ENCODE measurements around the gene STK36. TPM values are rescaled to one million over a fixed set of nuclear protein-coding genes. Genes with fewer than 3 reads are reported as not detected.

Gene STK36
- polyA plus RNA-seq, 2 of the 4 experiments (the other 2 are of a cell fraction): 20.6 to 29.9 TPM

GRCh38 chr2:218745160-218745558 lies 73.3 kb downstream of the STK36 start:
- H3K9me3 ChIP-seq: no peaks in the 10 kb centered on the region
- ChIA-PET POLR2A (no interaction called here), CTCF (interaction anchor here (0.9 to 2.9 kb wide), 5 partner anchors 13 to 103 kb away, joined by 3 to 10 read pairs (median 5); no protein-coding TSS in a partner anchor)
- no peak overlapping the region for H3K4me2 ChIP-seq
- ATAC-seq: peak in 1 of 2 experiments; percentile 36; a peak in 2 of 6 replicates
- no peak overlapping the region for H3K4me3 ChIP-seq
- no peak for TF ChIP-seq EHMT2 (IDR thresholded peaks at IDR 0.05; ENCODE audit: low read depth)
- TF ChIP-seq SMC3 (IDR thresholded peaks at IDR 0.05): no peak
- no peak for TF ChIP-seq CHD4 (IDR thresholded peaks at IDR 0.05; ENCODE audit: borderline replicate concordance)
- TF ChIP-seq CHD2 (IDR thresholded peaks at IDR 0.05; ENCODE audit: low read length, partially characterized antibody): no peak
- FAIRE-seq: no peak
- 77% methylated on average over 5 of the region's 5 CpGs for WGBS (ENCODE audit: missing lambda C conversion rate)
- H3K27ac ChIP-seq: peak overlapping the region in 1 of 2 experiments; percentile 68; a peak in 3 of 6 replicates
- peak in 1 of 2 experiments; percentile 52 for DNase-seq (ENCODE audit: low read depth in 1 of 2, low spot score in 1 of 2)
- H3K4me1 ChIP-seq: peaks cover 5% of the 10 kb centered on the region; the same call in 1 of the 3 replicates

- TF ChIP-seq HOXB5 (CRISPR knock-in tag; IDR thresholded peaks at IDR 0.05) (no peak), JUN (IDR thresholded peaks at IDR 0.05) (no peak), PHF8 (IDR thresholded peaks at IDR 0.05; ENCODE audit: borderline replicate concordance, low read depth) (no peak), RAD21 (conservative IDR thresholded peaks at IDR 0.05 in 1 of 2, IDR thresholded peaks at IDR 0.05 in 1 of 2) (no peak), MAZ (IDR thresholded peaks at IDR 0.05; ENCODE audit: borderline replicate concordance, low read depth, low read length) (no peak), NFE2L2 (conservative IDR thresholded peaks at IDR 0.05; ENCODE audit: low read length) (no peak), NR3C1 (IDR thresholded peaks at IDR 0.05) (no peak), ZC3H11A (IDR thresholded peaks at IDR 0.05) (no peak), FOSL2 (IDR thresholded peaks at IDR 0.05) (no peak), FOSL2 (CRISPR knock-in tag; IDR thresholded peaks at IDR 0.05) (no peak), ZFP36 (IDR thresholded peaks at IDR 0.05; ENCODE audit: borderline replicate concordance, partially characterized antibody) (no peak), CEBPB (IDR thresholded peaks at IDR 0.05) (no peak)
- TF ChIP-seq, protein P1, sequence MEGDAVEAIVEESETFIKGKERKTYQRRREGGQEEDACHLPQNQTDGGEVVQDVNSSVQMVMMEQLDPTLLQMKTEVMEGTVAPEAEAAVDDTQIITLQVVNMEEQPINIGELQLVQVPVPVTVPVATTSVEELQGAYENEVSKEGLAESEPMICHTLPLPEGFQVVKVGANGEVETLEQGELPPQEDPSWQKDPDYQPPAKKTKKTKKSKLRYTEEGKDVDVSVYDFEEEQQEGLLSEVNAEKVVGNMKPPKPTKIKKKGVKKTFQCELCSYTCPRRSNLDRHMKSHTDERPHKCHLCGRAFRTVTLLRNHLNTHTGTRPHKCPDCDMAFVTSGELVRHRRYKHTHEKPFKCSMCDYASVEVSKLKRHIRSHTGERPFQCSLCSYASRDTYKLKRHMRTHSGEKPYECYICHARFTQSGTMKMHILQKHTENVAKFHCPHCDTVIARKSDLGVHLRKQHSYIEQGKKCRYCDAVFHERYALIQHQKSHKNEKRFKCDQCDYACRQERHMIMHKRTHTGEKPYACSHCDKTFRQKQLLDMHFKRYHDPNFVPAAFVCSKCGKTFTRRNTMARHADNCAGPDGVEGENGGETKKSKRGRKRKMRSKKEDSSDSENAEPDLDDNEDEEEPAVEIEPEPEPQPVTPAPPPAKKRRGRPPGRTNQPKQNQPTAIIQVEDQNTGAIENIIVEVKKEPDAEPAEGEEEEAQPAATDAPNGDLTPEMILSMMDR (IDR thresholded peaks at IDR 0.05): no peak
- TF ChIP-seq, protein P2, sequence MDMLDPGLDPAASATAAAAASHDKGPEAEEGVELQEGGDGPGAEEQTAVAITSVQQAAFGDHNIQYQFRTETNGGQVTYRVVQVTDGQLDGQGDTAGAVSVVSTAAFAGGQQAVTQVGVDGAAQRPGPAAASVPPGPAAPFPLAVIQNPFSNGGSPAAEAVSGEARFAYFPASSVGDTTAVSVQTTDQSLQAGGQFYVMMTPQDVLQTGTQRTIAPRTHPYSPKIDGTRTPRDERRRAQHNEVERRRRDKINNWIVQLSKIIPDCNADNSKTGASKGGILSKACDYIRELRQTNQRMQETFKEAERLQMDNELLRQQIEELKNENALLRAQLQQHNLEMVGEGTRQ (IDR thresholded peaks at IDR 0.05): no peak
- ChIA-PET POLR2A (no interaction called here), CTCF (interaction anchor here (0.7 to 2.5 kb wide), 6 partner anchors 9 to 102 kb away, joined by 3 to 10 read pairs (median 4); no protein-coding TSS in a partner anchor)
- FAIRE-seq: no peak
- 97% methylated on average over 9 of the region's 10 CpGs for WGBS (ENCODE audit: missing lambda C conversion rate)
- H3K4me2 ChIP-seq: no peak overlapping the region
- no peaks in the 10 kb centered on the region for H3K9me3 ChIP-seq
- ATAC-seq: peak in 1 of 2 experiments; percentile 43; a peak in 3 of 6 replicates
- peaks cover 5% of the 10 kb centered on the region; the same call in 1 of the 3 replicates for H3K4me1 ChIP-seq
- no peak overlapping the region for H3K4me3 ChIP-seq
- no peak for DNase-seq (ENCODE audit: low read depth in 1 of 2, low spot score in 1 of 2)
- peak overlapping the region in 1 of 2 experiments; percentile 68; a peak in 3 of 6 replicates for H3K27ac ChIP-seq
These were observed 73.9 kb downstream of the STK36 start for GRCh38 chr2:218745559-218746469.

DNA sequence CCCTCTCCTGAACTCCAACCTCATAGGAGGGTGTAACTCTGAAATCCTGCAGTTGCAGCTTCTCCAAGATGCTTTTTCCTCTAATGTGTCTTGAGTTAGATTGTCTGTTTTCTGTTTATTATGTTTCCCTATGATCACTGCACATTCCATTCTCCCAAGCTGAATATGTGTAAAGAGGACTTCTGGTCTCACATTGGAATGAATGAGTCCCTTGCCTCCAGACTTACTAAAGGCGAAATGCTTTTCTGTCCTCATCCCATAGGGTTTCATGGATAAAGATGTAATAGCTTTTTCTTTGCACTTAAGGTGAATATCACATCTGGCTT lies 74.5 kb downstream of the STK36 start:
- WGBS (ENCODE audit: missing lambda C conversion rate): 100% methylated on average over 1 of the region's 1 CpG
- Histone ChIP-seq H3K4me3 (no peak overlapping the region), H3K9me3 (no peaks in the 10 kb centered on the region), H3K4me1 (peaks cover 5% of the 10 kb centered on the region; the same call in 1 of the 3 replicates), H3K27ac (no peak overlapping the region), H3K4me2 (no peak overlapping the region)
- no peak for ATAC-seq
- ChIA-PET POLR2A (no interaction called here), CTCF (interaction anchor here (0.7 to 2.5 kb wide), 6 partner anchors 10 to 101 kb away, joined by 3 to 10 read pairs (median 4); no protein-coding TSS in a partner anchor)
- DNase-seq (ENCODE audit: low read depth in 1 of 2, low spot score in 1 of 2): no peak
- TF ChIP-seq NR3C1 (IDR thresholded peaks at IDR 0.05): no peak
- TF ChIP-seq KDM1A (IDR thresholded peaks at IDR 0.05; ENCODE audit: low read depth): no peak
- no peak for FAIRE-seq
